ENCODE measurements around the gene MT1M.

MT1M gene

GRCh38 chr16:56629531-56629930 lies 2.9 kb upstream of the MT1M start:
- DNase-seq: no peak

- no peak for DNase-seq
Measured at GRCh38 chr16:56630134-56630533, 2.3 kb upstream of the MT1M start.

- no peak for DNase-seq
Measured at GRCh38 chr16:56631197-56631596, 1.3 kb upstream of the MT1M start.

GRCh38 chr16:56631832-56632155 lies 665 bp upstream of the MT1M start:
- DNase-seq: no peak

- DNase-seq: no peak
Measured at GRCh38 chr16:56632848-56633365, 448 bp downstream of the MT1M start.

- DNase-seq: no peak
Measured at GRCh38 chr16:56633535-56633934, 1.1 kb downstream of the MT1M start.

GRCh38 chr16:56634715-56635440 lies 2.4 kb downstream of the MT1M start:
- peak; percentile 43 for DNase-seq

GRCh38 chr16:56635441-56635967 lies 3.0 kb downstream of the MT1M start:
- no peak for DNase-seq

- DNase-seq: no peak
Measured at GRCh38 chr16:56636616-56637413, 4.4 kb downstream of the MT1M start.

- peak; percentile 61 for DNase-seq
Measured at GRCh38 chr16:56637814-56638750, 5.6 kb downstream of the MT1M start, which contains the start of gene MT1A. TSS of gene MT1A (plus strand) at chr16:56638666. CDS start at chr16:56638739, 73 bp downstream.

GRCh38 chr16:56639045-56639444 lies 6.6 kb downstream of the MT1M start:
- DNase-seq: no peak

GRCh38 chr16:56640076-56640475 lies 7.6 kb downstream of the MT1M start:
- DNase-seq: no peak

GRCh38 chr16:56641166-56641565 lies 8.7 kb downstream of the MT1M start:
- no peak for DNase-seq

GRCh38 chr16:56643080-56643778 lies 10.8 kb downstream of the MT1M start:
- no peak for DNase-seq

- no peak for DNase-seq
Measured at GRCh38 chr16:56643833-56644232, 11.4 kb downstream of the MT1M start.

GRCh38 chr16:56645311-56645710 lies 12.9 kb downstream of the MT1M start:
- no peak for DNase-seq

GRCh38 chr16:56645838-56646237 lies 13.4 kb downstream of the MT1M start:
- no peak for DNase-seq

GRCh38 chr16:56647641-56648431 lies 15.4 kb downstream of the MT1M start:
- no peak for DNase-seq

- no peak for DNase-seq
Measured at GRCh38 chr16:56649271-56649670, 16.8 kb downstream of the MT1M start.

GRCh38 chr16:56649820-56650219 lies 17.4 kb downstream of the MT1M start:
- DNase-seq: no peak

- DNase-seq: no peak
Measured at GRCh38 chr16:56651586-56651985, 19.1 kb downstream of the MT1M start, which contains the start of gene MT1B. TSS of gene MT1B (plus strand) at chr16:56651886. CDS start at chr16:56651954, 68 bp downstream.

Measured in eye (tissue), 1 donor.